ENCODE measurements around the gene KAT5.
"Not testable (repeated sequence)": the region's sequence is repeated elsewhere in the genome, so short reads cannot be mapped to it uniquely, and the experiment has no call there.

- TF ChIP-seq CTCF (IDR thresholded peaks at IDR 0.05); SP1 (CRISPR knock-in tag; conservative IDR thresholded peaks at IDR 0.05): not testable (repeated sequence)
Observed at GRCh38 chr11:65707002-65707401, 5.0 kb upstream of the KAT5 start.

Data from WTC11 (cell line).